ENCODE measurements around the gene EAPP. TPM values are rescaled to one million over a fixed set of nuclear protein-coding genes. Genes with fewer than 3 reads are reported as not detected.

The EAPP gene
- total RNA-seq, 1 experiment from 2014 or later, result 35.0 TPM

DNA sequence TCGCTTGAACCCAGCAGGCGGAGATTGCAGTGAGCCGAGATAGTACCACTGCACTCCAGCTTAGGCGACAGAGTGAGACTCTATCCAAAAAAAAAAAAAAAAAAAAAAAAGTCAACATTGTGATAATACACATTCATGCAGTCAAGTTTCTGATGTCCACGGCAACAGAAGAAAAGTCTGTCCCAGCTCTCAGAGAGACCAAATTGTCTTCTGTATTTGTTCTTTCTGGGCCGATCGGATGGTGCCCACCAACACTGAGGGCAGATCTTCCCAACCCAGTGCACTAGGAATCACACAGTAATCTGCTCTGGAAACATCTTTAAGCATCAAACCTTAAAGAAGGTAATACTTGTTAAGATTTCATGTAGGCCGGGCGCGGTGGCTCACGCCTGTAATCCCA, 31.6 kb downstream of the EAPP start:
- Histone ChIP-seq H3K79me2 (ENCODE audit: insufficient read depth, low read length) (no peaks in the 10 kb centered on the region), H2BK120ac (ENCODE audit: low read depth, low read length, poor library complexity, severe bottlenecking) (no peak overlapping the region), H2AK5ac (ENCODE audit: insufficient read length, low read length) (no peak overlapping the region), H3K56ac (ENCODE audit: insufficient read length, low read depth, low read length) (no peak overlapping the region), H2BK5ac (ENCODE audit: insufficient read length, low read length) (no peak overlapping the region), H3T11ph (ENCODE audit: low read length) (no peak overlapping the region), H4K5ac (ENCODE audit: insufficient read length, low read depth, low read length) (no peak overlapping the region), H2BK12ac (ENCODE audit: insufficient read length, low read depth, low read length) (no peak overlapping the region), H3K9ac (ENCODE audit: extremely low read depth, insufficient read length, low read length) (peak overlapping the region; percentile 10), H3K23ac (ENCODE audit: insufficient read length, low read depth, low read length) (no peak overlapping the region), H3K4me2 (ENCODE audit: insufficient read depth, insufficient read length, low read length) (no peak overlapping the region), H3K4me1 (ENCODE audit: insufficient read depth, low read length) (no peaks in the 10 kb centered on the region), H2AFZ (ENCODE audit: low read length) (no peak overlapping the region), H2BK15ac (ENCODE audit: low read depth, low read length) (no peak overlapping the region), H3K9me3 (ENCODE audit: control insufficient read depth, low read depth, low read length) (no peaks in the 10 kb centered on the region), H3K4ac (ENCODE audit: low read depth, low read length) (no peak overlapping the region), H3K27me3 (ENCODE audit: insufficient read depth, low read length) (no peaks in the 10 kb centered on the region), H3K14ac (ENCODE audit: insufficient read depth, low read length) (no peak overlapping the region), H3K27ac (ENCODE audit: insufficient read length, low read depth, low read length) (no peak overlapping the region), H4K8ac (replicated peaks; ENCODE audit: insufficient read length, low read depth, low read length) (no peak overlapping the region), H3K23me2 (ENCODE audit: insufficient read length, low read depth, low read length, poor library complexity, severe bottlenecking) (no peaks in the 10 kb centered on the region), H4K91ac (ENCODE audit: insufficient read length, low read depth, low read length) (no peak overlapping the region), H4K20me1 (ENCODE audit: control insufficient read depth, insufficient read depth, insufficient read length) (no peaks in the 10 kb centered on the region), H2BK20ac (ENCODE audit: low read depth, low read length, poor library complexity, severe bottlenecking) (no peak overlapping the region), H3K18ac (ENCODE audit: insufficient read length, low read depth, low read length) (no peak overlapping the region), H3K79me1 (ENCODE audit: insufficient read depth, low read depth, low read length, poor library complexity, severe bottlenecking) (no peaks in the 10 kb centered on the region)
- no peak overlapping the region for H3K27ac Mint-ChIP-seq
- no CpG with 5 or more reads among the region's 11 CpGs for WGBS (ENCODE audit: extremely low coverage, insufficient read length, low lambda C conversion rate)
- H3K9me3 Mint-ChIP-seq, result no peaks in the 10 kb centered on the region; a peak in 1 of 5 replicates
- no peak for TF ChIP-seq CTCF (conservative IDR thresholded peaks at IDR 0.05)
- no peaks in the 10 kb centered on the region for H3K27me3 Mint-ChIP-seq (ENCODE audit: low read depth)
- no peak for DNase-seq
- H3K4me3 Mint-ChIP-seq, result no peak overlapping the region
- H3K36me3 Mint-ChIP-seq (ENCODE audit: insufficient read depth in 1 of 3, low read depth in 3 of 3), result no peaks in the 10 kb centered on the region
- peaks cover 4% of the 10 kb centered on the region in 2 experiments for H3K4me1 Mint-ChIP-seq

Measured in H9 (cell line).